Endodermal cell (in vitro differentiated cells): Measurements from ENCODE around the gene ZNF768. TPM values are rescaled to one million over a fixed set of nuclear protein-coding genes. Genes with fewer than 3 reads are reported as not detected.
"Not testable (repeated sequence)": the region's sequence is repeated elsewhere in the genome, so short reads cannot be mapped to it uniquely, and the experiment has no call there.

Source experiments
- DNase-seq: peaks from one replicate; pipeline ENCODE4 v3.0.0-alpha.2; 2017
- H3K27ac ChIP-seq: 2 replicates; pipeline ENCODE4 v1.5.1; 2013; ENCODE audit warnings: mild to moderate bottlenecking, low read depth, low read length, moderate library complexity
- H3K27me3 ChIP-seq: 2 replicates; pipeline ENCODE4 v1.6.1; 2013; ENCODE audit warnings: mild to moderate bottlenecking, low read length, moderate library complexity; ENCODE audit not compliant: insufficient read depth, control insufficient read depth, poor library complexity, severe bottlenecking
- H3K36me3 ChIP-seq: 2 replicates; pipeline ENCODE4 v1.7.0; 2013; ENCODE audit warnings: mild to moderate bottlenecking, low read length, moderate library complexity; ENCODE audit not compliant: control insufficient read depth, insufficient read depth
- H3K4me1 ChIP-seq: one replicate; pipeline ENCODE4 v1.7.0; 2013; ENCODE audit warnings: low read length; ENCODE audit not compliant: control insufficient read depth, insufficient read depth
- H3K4me3 ChIP-seq: 2 replicates; pipeline ENCODE4 v1.5.1; 2013; ENCODE audit warnings: mild to moderate bottlenecking, low read length, moderate library complexity
- H3K9ac ChIP-seq: 2 replicates; pipeline ENCODE4 v1.6.1; 2013; ENCODE audit warnings: mild to moderate bottlenecking, low read length, moderate library complexity; ENCODE audit not compliant: poor library complexity, severe bottlenecking; ENCODE audit errors: extremely low read depth
- H3K9me3 ChIP-seq: 2 replicates; pipeline ENCODE4 v1.6.1; 2013; ENCODE audit warnings: mild to moderate bottlenecking, low read length, moderate library complexity; ENCODE audit not compliant: control insufficient read depth
- H3K27ac Mint-ChIP-seq: 2 replicates; pipeline ENCODE4 v1.8.0; 2020; ENCODE audit warnings: mixed read lengths
- H3K27me3 Mint-ChIP-seq: 2 replicates; pipeline ENCODE4 v1.8.0; 2021; ENCODE audit warnings: mild to moderate bottlenecking, mixed read lengths; ENCODE audit not compliant: insufficient read depth
- H3K36me3 Mint-ChIP-seq: 2 replicates; pipeline ENCODE4 v1.8.0; 2020; ENCODE audit warnings: low read depth, mixed read lengths
- H3K4me1 Mint-ChIP-seq: 2 replicates; pipeline ENCODE4 v1.8.0; 2020; ENCODE audit warnings: mixed read lengths
- H3K4me3 Mint-ChIP-seq: 2 replicates; pipeline ENCODE4 v1.8.0; 2020; ENCODE audit warnings: mild to moderate bottlenecking, moderate library complexity, mixed read lengths
- H3K9me3 Mint-ChIP-seq: 2 replicates; pipeline ENCODE4 v1.8.0; 2020; ENCODE audit warnings: mild to moderate bottlenecking, mixed read lengths
- CTCF ChIP-seq: fragments of 200-600 bp; sonication (generic); conservative IDR thresholded peaks from 2 replicates; pipeline ENCODE4 v1.5.0; 2021; ENCODE audit warnings: antibody characterized with exemption, mild to moderate bottlenecking
- WGBS, 2 experiments: methylation state at CpG; one replicate each; pipeline versions ENCODE4 v1.1.5 to v1.1.7; 2013; ENCODE audit warnings: missing lambda C conversion rate in 2 of 2, mixed read lengths in 1 of 2; ENCODE audit not compliant: insufficient coverage in 1 of 2, insufficient read length in 1 of 2; 5-methylcytosine and 5-hydroxymethylcytosine counted together
- total RNA-seq, 2 donors: library from RNA; stranded (reverse); fragmentation: NEBNext Ultra II Directional in 1 of 2; extraction: Animal tissue kit (Norgen Biotek cat#: 25700) in 1 of 2; gene quantifications; 2 replicates in 1 of 2; 3 replicates in 1 of 2; pipeline ENCODE4 v1.2.1, GENCODE V29; 2021

Gene ZNF768
- total RNA-seq, 2 donors from 2014 or later = 47.0 to 59.2 TPM

DNA sequence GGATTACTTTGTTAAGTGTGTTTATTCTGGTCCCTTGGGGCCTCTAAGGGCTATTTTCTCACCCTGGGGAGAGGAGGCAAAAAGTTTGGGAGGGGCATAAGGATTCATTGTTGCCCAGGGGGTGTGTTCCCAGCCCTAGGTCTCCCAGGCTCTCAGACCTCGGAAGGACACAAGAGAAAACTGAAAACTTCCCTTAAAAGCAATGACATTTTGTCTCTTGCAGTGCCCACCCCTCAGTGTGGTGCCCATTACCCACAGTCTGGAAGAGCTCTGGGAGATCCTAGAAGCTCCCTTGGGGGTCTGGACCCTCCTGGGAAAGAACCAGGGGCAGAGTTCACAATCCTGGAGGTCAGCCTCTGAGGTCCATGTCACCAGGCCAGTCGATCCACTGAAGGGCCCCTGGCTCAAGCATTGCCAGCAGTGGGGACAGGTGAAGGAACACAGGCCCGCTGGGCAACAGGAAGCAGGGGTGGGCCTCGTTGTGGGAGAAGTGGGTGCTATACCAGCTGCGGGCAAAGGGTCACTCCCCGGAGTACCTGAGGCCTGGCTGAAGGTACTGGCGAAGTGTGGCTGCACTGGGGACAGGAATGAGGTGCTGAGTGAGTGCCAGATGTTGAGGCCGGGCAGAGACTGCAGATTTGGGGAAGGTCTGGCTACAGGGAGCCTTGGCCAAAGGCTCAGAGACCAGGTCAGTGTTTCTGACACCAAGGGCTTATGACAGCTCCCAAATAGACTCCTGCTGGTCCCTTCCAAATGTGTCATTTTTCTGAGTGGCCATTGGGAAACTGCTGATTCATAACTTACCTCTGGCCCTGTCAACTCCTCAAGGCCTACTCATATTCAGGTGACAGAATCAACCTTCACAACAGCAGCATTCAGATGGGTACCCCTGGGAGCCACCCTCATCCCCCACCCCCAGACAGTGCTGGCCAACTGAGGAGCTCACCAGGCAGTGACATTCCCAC lies 12.9 kb upstream of the ZNF768 start:
- WGBS, 2 experiments = 95 to 98% methylated on average over 5 to 8 of the region's 8 CpGs
- Histone ChIP-seq H3K27me3 (no peaks in the 10 kb centered on the region), H3K4me3 (no peak overlapping the region), H3K27ac (no peak overlapping the region), H3K36me3 (no peaks in the 10 kb centered on the region), H3K9ac (no peak overlapping the region), H3K4me1 (peaks cover under 1% of the 10 kb centered on the region), H3K9me3 (peaks cover 4% of the 10 kb centered on the region)
- peak; percentile 47 for DNase-seq
- H3K4me1 Mint-ChIP-seq = peaks cover 31% of the 10 kb centered on the region
- no peaks in the 10 kb centered on the region for H3K27me3 Mint-ChIP-seq
- H3K9me3 Mint-ChIP-seq = no peaks in the 10 kb centered on the region
- peak overlapping the region; percentile 84 for H3K27ac Mint-ChIP-seq
- TF ChIP-seq CTCF = no peak
- no peak overlapping the region for H3K4me3 Mint-ChIP-seq
- H3K36me3 Mint-ChIP-seq = peaks cover 14% of the 10 kb centered on the region

DNA sequence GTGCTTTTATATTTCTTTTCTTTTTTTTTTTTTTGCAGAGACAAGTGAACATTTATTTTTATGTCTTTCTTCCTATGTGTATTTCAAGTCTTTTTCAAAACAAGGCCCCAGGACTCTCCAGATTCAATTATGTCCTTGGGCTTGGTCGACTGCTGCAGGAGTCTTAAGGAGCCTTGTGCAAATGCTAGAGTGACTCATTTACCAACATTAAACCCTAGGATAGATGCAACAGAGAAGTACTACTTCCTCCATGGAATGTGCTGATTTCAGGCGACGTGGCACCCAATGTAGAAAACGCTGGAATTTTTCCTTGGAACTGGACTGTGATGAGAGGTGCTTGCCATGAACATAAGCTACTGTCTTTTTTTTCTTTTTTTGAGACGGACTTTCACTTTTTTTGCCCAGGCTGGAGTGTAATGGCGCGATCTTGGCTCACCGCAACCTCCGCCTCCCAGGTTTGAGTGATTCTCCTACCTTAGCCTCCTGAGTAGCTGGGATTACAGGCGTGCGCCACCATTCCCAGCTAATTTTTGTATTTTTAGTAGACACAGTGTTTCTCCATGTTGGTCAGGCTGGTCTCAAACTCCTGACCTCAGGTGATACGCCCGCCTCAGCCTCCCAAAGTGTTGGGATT lies 10.1 kb upstream of the ZNF768 start:
- H3K36me3 ChIP-seq = peaks cover 13% of the 10 kb centered on the region
- H3K4me1 ChIP-seq, H3K9me3 ChIP-seq, H3K9me3 Mint-ChIP-seq, H3K27ac ChIP-seq, H3K27me3 ChIP-seq, DNase-seq, H3K27me3 Mint-ChIP-seq: not testable (repeated sequence)
- H3K36me3 Mint-ChIP-seq = peaks cover 25% of the 10 kb centered on the region
- WGBS, 2 experiments = 93% methylated on average over 12 to 13 of the region's 13 CpGs
- H3K27ac Mint-ChIP-seq = peak overlapping the region; percentile 96
- H3K9ac ChIP-seq = peak overlapping the region; percentile 86
- peak overlapping the region; percentile 73 for H3K4me3 Mint-ChIP-seq
- peaks cover 36% of the 10 kb centered on the region for H3K4me1 Mint-ChIP-seq
- H3K4me3 ChIP-seq = peak overlapping the region; percentile 88

GRCh38 chr16:30535777-30536190 lies 9.4 kb upstream of the ZNF768 start:
- peaks cover 32% of the 10 kb centered on the region for H3K36me3 Mint-ChIP-seq
- no peaks in the 10 kb centered on the region for H3K27me3 Mint-ChIP-seq
- Histone ChIP-seq H3K4me1 (peaks cover 9% of the 10 kb centered on the region), H3K36me3 (peaks cover 20% of the 10 kb centered on the region), H3K4me3 (peak overlapping the region; percentile 88), H3K27ac (peak overlapping the region; percentile 90), H3K27me3 (no peaks in the 10 kb centered on the region), H3K9me3 (no peaks in the 10 kb centered on the region), H3K9ac (peak overlapping the region; percentile 86)
- peak; percentile 78 for TF ChIP-seq CTCF
- H3K4me1 Mint-ChIP-seq = peaks cover 36% of the 10 kb centered on the region
- no peaks in the 10 kb centered on the region for H3K9me3 Mint-ChIP-seq
- H3K27ac Mint-ChIP-seq = peak overlapping the region; percentile 96
- peak; percentile 88 for DNase-seq
- peak overlapping the region; percentile 73 for H3K4me3 Mint-ChIP-seq
- WGBS, 2 experiments = 32 to 39% methylated on average over 8 to 12 of the region's 12 CpGs
